ENCODE data around the gene C1QL4.

The C1QL4 gene

DNA sequence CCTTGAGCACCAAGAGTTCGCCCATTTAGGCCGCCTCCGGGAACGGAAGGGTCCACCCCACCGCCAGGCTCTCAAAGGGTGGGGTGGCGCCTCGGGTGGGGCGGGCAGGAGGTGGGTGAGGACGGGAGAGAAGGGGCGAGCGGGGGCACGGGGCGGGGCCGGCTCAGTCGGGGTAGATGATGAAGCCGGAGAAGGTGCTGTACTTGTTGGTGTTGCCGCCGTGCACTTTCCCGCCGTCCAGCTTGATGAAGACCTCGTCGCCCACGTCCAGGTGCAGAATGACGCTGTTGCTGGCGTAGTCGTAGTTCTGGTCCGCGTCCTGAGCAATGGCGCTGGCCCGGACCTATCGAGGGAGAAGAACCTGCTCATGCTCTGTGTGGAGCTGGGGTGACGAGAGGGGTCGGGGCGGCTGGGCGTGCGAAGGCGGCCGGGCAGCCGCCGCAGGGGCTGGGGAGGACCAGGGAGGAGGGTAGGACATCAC lies 4.1 kb downstream of the C1QL4 start:
- Histone ChIP-seq H3K4me1 (ENCODE audit: control insufficient read depth, insufficient read depth, low read length) (peaks cover 18% of the 10 kb centered on the region), H3K9me3 (ENCODE audit: control insufficient read depth in 2 of 2, low read length in 2 of 2) (no peaks in the 10 kb centered on the region), H3K27me3 (ENCODE audit: control insufficient read depth in 1 of 2, insufficient read depth in 2 of 2, low read length in 2 of 2) (peaks cover 33 to 52% of the 10 kb centered on the region in 2 donors), H3K36me3 (ENCODE audit: control insufficient read depth in 2 of 2, insufficient read depth in 2 of 2, low read length in 2 of 2) (no peaks in the 10 kb centered on the region), H3K27ac (ENCODE audit: low read length) (no peak overlapping the region), H3K9ac (ENCODE audit: low read length in 2 of 2) (no peak overlapping the region), H3K4me3 (ENCODE audit: low read length in 2 of 2) (no peak overlapping the region)

GRCh38 chr12:49332441-49332861 lies 4.5 kb downstream of the C1QL4 start:
- Histone ChIP-seq H3K9me3 (ENCODE audit: control insufficient read depth in 2 of 2, low read length in 2 of 2) (no peaks in the 10 kb centered on the region), H3K27ac (ENCODE audit: low read length) (no peak overlapping the region), H3K4me1 (ENCODE audit: control insufficient read depth, insufficient read depth, low read length) (peaks cover 18% of the 10 kb centered on the region), H3K27me3 (ENCODE audit: control insufficient read depth in 1 of 2, insufficient read depth in 2 of 2, low read length in 2 of 2) (peaks cover 29 to 49% of the 10 kb centered on the region in 2 donors), H3K9ac (ENCODE audit: low read length in 2 of 2) (no peak overlapping the region), H3K36me3 (ENCODE audit: control insufficient read depth in 2 of 2, insufficient read depth in 2 of 2, low read length in 2 of 2) (no peaks in the 10 kb centered on the region), H3K4me3 (ENCODE audit: low read length in 2 of 2) (no peak overlapping the region)

- Histone ChIP-seq H3K9me3 (ENCODE audit: control insufficient read depth in 2 of 2, low read length in 2 of 2) (no peaks in the 10 kb centered on the region), H3K36me3 (ENCODE audit: control insufficient read depth in 2 of 2, insufficient read depth in 2 of 2, low read length in 2 of 2) (no peaks in the 10 kb centered on the region), H3K9ac (ENCODE audit: low read length in 2 of 2) (no peak overlapping the region), H3K4me1 (ENCODE audit: control insufficient read depth, insufficient read depth, low read length) (peaks cover 10% of the 10 kb centered on the region), H3K27me3 (ENCODE audit: control insufficient read depth in 1 of 2, insufficient read depth in 2 of 2, low read length in 2 of 2) (peaks cover 23 to 40% of the 10 kb centered on the region in 2 donors), H3K27ac (ENCODE audit: low read length) (no peak overlapping the region), H3K4me3 (ENCODE audit: low read length in 2 of 2) (no peak overlapping the region)
Measured at GRCh38 chr12:49331380-49332222, 5.4 kb downstream of the C1QL4 start.

- no peak overlapping the region for H3K27ac ChIP-seq (ENCODE audit: low read length)
- H3K4me3 ChIP-seq (ENCODE audit: low read length in 2 of 2), result no peak overlapping the region
- no peak overlapping the region for H3K9ac ChIP-seq (ENCODE audit: low read length in 2 of 2)
- no peaks in the 10 kb centered on the region for H3K9me3 ChIP-seq (ENCODE audit: control insufficient read depth in 2 of 2, low read length in 2 of 2)
- H3K4me1 ChIP-seq (ENCODE audit: control insufficient read depth, insufficient read depth, low read length), result peaks cover 8% of the 10 kb centered on the region
- H3K36me3 ChIP-seq (ENCODE audit: control insufficient read depth in 2 of 2, insufficient read depth in 2 of 2, low read length in 2 of 2), result no peaks in the 10 kb centered on the region
- peaks cover 18 to 32% of the 10 kb centered on the region in 2 donors for H3K27me3 ChIP-seq (ENCODE audit: control insufficient read depth in 1 of 2, insufficient read depth in 2 of 2, low read length in 2 of 2)
Measured at GRCh38 chr12:49330631-49331379, 6.2 kb downstream of the C1QL4 start.

DNA sequence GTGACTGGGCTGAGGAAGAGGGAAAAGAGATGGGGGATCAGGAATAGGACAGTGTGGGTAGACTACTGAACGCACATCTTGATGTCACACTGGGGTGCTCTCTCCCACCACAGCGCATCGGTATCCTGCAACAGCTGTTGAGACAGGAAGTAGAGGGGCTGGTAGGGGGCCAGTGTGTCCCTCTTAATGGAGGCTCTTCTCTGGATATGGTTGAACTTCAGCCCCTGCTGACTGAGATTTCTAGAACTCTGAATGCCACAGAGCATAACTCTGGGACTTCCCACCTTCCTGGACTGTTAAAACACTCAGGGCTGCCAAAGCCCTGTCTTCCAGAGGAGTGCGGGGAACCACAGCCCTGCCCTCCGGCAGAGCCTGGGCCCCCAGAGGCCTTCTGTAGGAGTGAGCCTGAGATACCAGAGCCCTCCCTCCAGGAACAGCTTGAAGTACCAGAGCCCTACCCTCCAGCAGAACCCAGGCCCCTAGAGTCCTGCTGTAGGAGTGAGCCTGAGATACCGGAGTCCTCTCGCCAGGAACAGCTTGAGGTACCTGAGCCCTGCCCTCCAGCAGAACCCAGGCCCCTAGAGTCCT lies 6.9 kb downstream of the C1QL4 start:
- Histone ChIP-seq H3K4me3 (ENCODE audit: low read length in 2 of 2) (no peak overlapping the region), H3K9ac (ENCODE audit: low read length in 2 of 2) (no peak overlapping the region), H3K36me3 (ENCODE audit: control insufficient read depth in 2 of 2, insufficient read depth in 2 of 2, low read length in 2 of 2) (no peaks in the 10 kb centered on the region), H3K9me3 (ENCODE audit: control insufficient read depth in 2 of 2, low read length in 2 of 2) (no peaks in the 10 kb centered on the region), H3K4me1 (ENCODE audit: control insufficient read depth, insufficient read depth, low read length) (peaks cover 8% of the 10 kb centered on the region), H3K27me3 (ENCODE audit: control insufficient read depth in 1 of 2, insufficient read depth in 2 of 2, low read length in 2 of 2) (peaks cover 12 to 25% of the 10 kb centered on the region in 2 donors), H3K27ac (ENCODE audit: low read length) (no peak overlapping the region)

- Histone ChIP-seq H3K9me3 (ENCODE audit: control insufficient read depth in 2 of 2, low read length in 2 of 2) (no peaks in the 10 kb centered on the region), H3K4me3 (ENCODE audit: low read length in 2 of 2) (no peak overlapping the region), H3K27ac (ENCODE audit: low read length) (no peak overlapping the region), H3K27me3 (ENCODE audit: control insufficient read depth in 1 of 2, insufficient read depth in 2 of 2, low read length in 2 of 2) (peaks cover 4 to 13% of the 10 kb centered on the region in 2 donors), H3K4me1 (ENCODE audit: control insufficient read depth, insufficient read depth, low read length) (peaks cover 8% of the 10 kb centered on the region), H3K36me3 (ENCODE audit: control insufficient read depth in 2 of 2, insufficient read depth in 2 of 2, low read length in 2 of 2) (no peaks in the 10 kb centered on the region), H3K9ac (ENCODE audit: low read length in 2 of 2) (no peak overlapping the region)
Measured at GRCh38 chr12:49328816-49329215, 8.2 kb downstream of the C1QL4 start.

DNA sequence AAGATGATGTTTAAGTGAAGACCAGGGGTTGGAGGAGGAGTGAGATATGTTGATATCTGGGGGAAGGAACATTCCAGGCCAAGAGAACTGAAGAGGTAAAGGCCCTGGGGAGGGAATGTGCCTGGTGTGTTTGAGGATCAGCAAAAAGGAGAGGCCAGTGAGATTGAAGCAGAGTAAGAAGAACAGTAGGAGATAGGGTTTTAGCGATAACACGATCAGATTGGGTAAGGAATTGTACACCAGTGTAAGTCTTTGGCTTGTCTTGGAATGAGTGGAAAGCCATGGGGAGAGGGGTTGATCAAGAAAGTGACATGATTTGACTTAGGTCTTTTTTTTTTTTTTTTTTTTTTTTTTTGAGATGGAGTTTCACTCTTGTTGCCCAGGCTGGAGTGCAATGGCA lies 9.1 kb downstream of the C1QL4 start:
- H3K9me3 ChIP-seq (ENCODE audit: control insufficient read depth in 2 of 2, low read length in 2 of 2), result no peaks in the 10 kb centered on the region
- no peaks in the 10 kb centered on the region for H3K36me3 ChIP-seq (ENCODE audit: control insufficient read depth in 2 of 2, insufficient read depth in 2 of 2, low read length in 2 of 2)
- no peak overlapping the region for H3K9ac ChIP-seq (ENCODE audit: low read length in 2 of 2)
- H3K4me3 ChIP-seq (ENCODE audit: low read length in 2 of 2), result no peak overlapping the region
- peaks cover 16% of the 10 kb centered on the region for H3K4me1 ChIP-seq (ENCODE audit: control insufficient read depth, insufficient read depth, low read length)
- H3K27me3 ChIP-seq (ENCODE audit: control insufficient read depth in 1 of 2, insufficient read depth in 2 of 2, low read length in 2 of 2), result peaks cover 0 to 8% of the 10 kb centered on the region in 2 donors
- H3K27ac ChIP-seq (ENCODE audit: low read length), result no peak overlapping the region

DNA sequence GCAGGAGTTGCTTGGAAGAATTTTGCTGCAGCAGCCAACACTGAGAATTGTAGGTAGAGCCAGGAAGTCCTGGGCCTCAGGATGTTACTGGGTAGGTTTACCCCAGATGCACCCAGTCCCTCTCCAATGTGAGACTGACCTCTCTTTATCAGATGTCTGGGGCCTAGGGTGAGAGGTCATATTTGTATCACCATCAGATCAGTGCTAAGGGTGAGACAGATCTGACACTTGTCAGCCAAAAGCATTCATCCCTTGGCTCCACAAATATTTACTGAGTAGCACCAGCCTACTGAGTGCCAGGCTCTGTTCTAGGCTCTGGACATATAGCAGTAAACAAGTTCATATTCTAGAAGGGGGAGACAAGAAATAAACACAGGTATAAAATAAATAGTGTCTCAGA lies 9.6 kb downstream of the C1QL4 start:
- Histone ChIP-seq H3K9ac (ENCODE audit: low read length in 2 of 2) (no peak overlapping the region), H3K9me3 (ENCODE audit: control insufficient read depth in 2 of 2, low read length in 2 of 2) (no peaks in the 10 kb centered on the region), H3K4me3 (ENCODE audit: low read length in 2 of 2) (no peak overlapping the region)

DNA sequence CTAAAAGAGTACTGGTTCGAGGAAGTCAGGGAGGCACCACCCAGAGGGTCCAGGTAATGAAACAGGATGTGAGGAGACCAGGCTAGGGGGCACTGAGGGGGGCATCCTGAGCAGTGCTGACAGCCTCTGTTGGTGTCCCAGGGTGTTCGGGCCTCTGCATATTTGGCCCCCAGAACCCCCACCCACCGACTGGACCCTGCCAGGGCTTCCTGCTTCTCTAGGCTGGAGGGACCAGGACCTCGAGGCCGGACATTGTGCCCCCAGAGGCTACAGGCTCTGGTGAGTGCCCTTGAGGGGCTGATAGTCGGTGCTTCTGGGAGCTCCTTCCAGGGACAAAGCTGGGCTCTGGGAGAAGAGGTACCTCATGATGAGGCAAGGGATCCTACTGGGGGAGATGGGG lies 11.4 kb downstream of the C1QL4 start:
- H3K4me3 ChIP-seq (ENCODE audit: low read length in 2 of 2), result no peak overlapping the region
- no peak overlapping the region for H3K27ac ChIP-seq (ENCODE audit: low read length)
- no peaks in the 10 kb centered on the region for H3K36me3 ChIP-seq (ENCODE audit: control insufficient read depth in 2 of 2, insufficient read depth in 2 of 2, low read length in 2 of 2)
- no peaks in the 10 kb centered on the region for H3K27me3 ChIP-seq (ENCODE audit: control insufficient read depth in 1 of 2, insufficient read depth in 2 of 2, low read length in 2 of 2)
- H3K9me3 ChIP-seq (ENCODE audit: control insufficient read depth in 2 of 2, low read length in 2 of 2), result no peaks in the 10 kb centered on the region
- peaks cover 15% of the 10 kb centered on the region for H3K4me1 ChIP-seq (ENCODE audit: control insufficient read depth, insufficient read depth, low read length)
- no peak overlapping the region for H3K9ac ChIP-seq (ENCODE audit: low read length in 2 of 2)

More for the DNA sequence above, 9.6 kb downstream of the C1QL4 start:
- Histone ChIP-seq H3K4me1 (ENCODE audit: control insufficient read depth, insufficient read depth, low read length) (peaks cover 17% of the 10 kb centered on the region), H3K36me3 (ENCODE audit: control insufficient read depth in 2 of 2, insufficient read depth in 2 of 2, low read length in 2 of 2) (no peaks in the 10 kb centered on the region), H3K27ac (ENCODE audit: low read length) (no peak overlapping the region), H3K27me3 (ENCODE audit: control insufficient read depth in 1 of 2, insufficient read depth in 2 of 2, low read length in 2 of 2) (peaks cover 0 to 3% of the 10 kb centered on the region in 2 donors)

DNA sequence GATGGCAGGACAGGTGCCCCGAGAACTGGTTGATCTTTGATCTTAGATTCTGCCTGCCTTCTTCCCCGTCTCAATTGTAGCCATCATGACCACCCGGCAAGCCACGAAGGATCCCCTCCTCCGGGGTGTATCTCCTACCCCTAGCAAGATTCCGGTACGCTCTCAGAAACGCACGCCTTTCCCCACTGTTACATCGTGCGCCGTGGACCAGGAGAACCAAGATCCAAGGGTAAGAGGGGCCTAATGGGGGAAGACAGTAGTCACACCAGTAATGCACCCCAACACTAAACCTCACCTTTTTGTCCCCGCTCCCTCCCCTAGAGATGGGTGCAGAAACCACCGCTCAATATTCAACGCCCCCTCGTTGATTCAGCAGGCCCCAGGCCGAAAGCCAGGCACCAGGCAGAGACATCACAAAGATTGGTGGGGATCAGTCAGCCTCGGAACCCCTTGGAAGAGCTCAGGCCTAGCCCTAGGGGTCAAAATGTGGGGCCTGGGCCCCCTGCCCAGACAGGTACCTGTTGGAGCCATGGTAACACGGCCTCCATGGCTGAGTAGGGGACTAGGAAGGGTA lies 13.4 kb downstream of the C1QL4 start:
- no peaks in the 10 kb centered on the region for H3K27me3 ChIP-seq (ENCODE audit: control insufficient read depth in 1 of 2, insufficient read depth in 2 of 2, low read length in 2 of 2)
- peak overlapping the region; percentile 48 to 84 for H3K4me3 ChIP-seq (ENCODE audit: low read length in 2 of 2)
- no peak overlapping the region for H3K27ac ChIP-seq (ENCODE audit: low read length)
- no peaks in the 10 kb centered on the region for H3K36me3 ChIP-seq (ENCODE audit: control insufficient read depth in 2 of 2, insufficient read depth in 2 of 2, low read length in 2 of 2)
- H3K9ac ChIP-seq (ENCODE audit: low read length in 2 of 2), result peak overlapping the region; percentile 21 to 30
- peaks cover 15% of the 10 kb centered on the region for H3K4me1 ChIP-seq (ENCODE audit: control insufficient read depth, insufficient read depth, low read length)
- no peaks in the 10 kb centered on the region for H3K9me3 ChIP-seq (ENCODE audit: control insufficient read depth in 2 of 2, low read length in 2 of 2)
